Measurements from ENCODE around the gene DHRS1.

GRCh38 chr14:24283796-24284460, 15.7 kb downstream of the DHRS1 start:
- TF ChIP-seq CTCF (IDR thresholded peaks at IDR 0.05 in 2 of 3, conservative IDR thresholded peaks at IDR 0.05 in 1 of 3; ENCODE audit: borderline replicate concordance in 1 of 3, insufficient read depth in 1 of 3, low read depth in 2 of 3, low read length in 2 of 3) (no peak), POLR2A (IDR thresholded peaks at IDR 0.05; ENCODE audit: borderline replicate concordance, extremely low read depth, insufficient read depth, insufficient read length) (no peak), ZNF274 (IDR thresholded peaks at IDR 0.05; ENCODE audit: low read depth, low read length) (no peak), POLR2AphosphoS5 (IDR thresholded peaks at IDR 0.05; ENCODE audit: low read depth, low read length) (no peak), SP1 (IDR thresholded peaks at IDR 0.05; ENCODE audit: low read depth) (no peak), RAD21 (IDR thresholded peaks at IDR 0.05; ENCODE audit: low read depth) (no peak), EZH2 (IDR thresholded peaks at IDR 0.05) (no peak), CEBPB (IDR thresholded peaks at IDR 0.05; ENCODE audit: low read depth) (no peak), SRF (IDR thresholded peaks at IDR 0.05; ENCODE audit: low read depth) (no peak), EZH2phosphoT487 (IDR thresholded peaks at IDR 0.05; ENCODE audit: borderline replicate concordance) (no peak)
- TF ChIP-seq, protein P1, sequence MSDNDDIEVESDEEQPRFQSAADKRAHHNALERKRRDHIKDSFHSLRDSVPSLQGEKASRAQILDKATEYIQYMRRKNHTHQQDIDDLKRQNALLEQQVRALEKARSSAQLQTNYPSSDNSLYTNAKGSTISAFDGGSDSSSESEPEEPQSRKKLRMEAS (IDR thresholded peaks at IDR 0.05): no peak
- TF ChIP-seq, protein P2, sequence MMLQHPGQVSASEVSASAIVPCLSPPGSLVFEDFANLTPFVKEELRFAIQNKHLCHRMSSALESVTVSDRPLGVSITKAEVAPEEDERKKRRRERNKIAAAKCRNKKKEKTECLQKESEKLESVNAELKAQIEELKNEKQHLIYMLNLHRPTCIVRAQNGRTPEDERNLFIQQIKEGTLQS (IDR thresholded peaks at IDR 0.05): no peak

Measured in HCT116 (cell line).